T1000 (cell line): Measurements from ENCODE around the gene C1orf174.

Experiments
- DNase-seq: peaks from one replicate; lab custom pipeline; 2025; ENCODE audit warnings: mixed read lengths; lab: John Stamatoyannopoulos, UW

The C1orf174 gene

GRCh38 chr1:3868464-3869006 lies 31.5 kb downstream of the C1orf174 start:
- DNase-seq: no peak

GRCh38 chr1:3865606-3866160 lies 34.4 kb downstream of the C1orf174 start:
- DNase-seq: no peak

- no peak for DNase-seq
Observed at GRCh38 chr1:3864884-3865283, 35.2 kb downstream of the C1orf174 start.

GRCh38 chr1:3863231-3863935 lies 36.7 kb downstream of the C1orf174 start:
- DNase-seq: no peak

- DNase-seq: no peak
Observed at GRCh38 chr1:3858231-3858981, 41.7 kb downstream of the C1orf174 start.

GRCh38 chr1:3857791-3858129 lies 42.3 kb downstream of the C1orf174 start:
- no peak for DNase-seq

GRCh38 chr1:3856923-3857790 lies 42.9 kb downstream of the C1orf174 start, which contains the start of the genes CEP104 and DFFB:
Gene CEP104 (minus strand): TSS chr1:3857211. CDS start chr1:3852407, 4,804 bp downstream.
Gene DFFB (plus strand): TSS chr1:3857476. CDS start chr1:3857604, 128 bp downstream.
- DNase-seq: peak; percentile 88

GRCh38 chr1:3852711-3853485 lies 47.2 kb downstream of the C1orf174 start:
- DNase-seq: no peak

- no peak for DNase-seq
Observed at GRCh38 chr1:3852091-3852490, 48.0 kb downstream of the C1orf174 start.

- DNase-seq: no peak
Observed at GRCh38 chr1:3851292-3851691, 48.8 kb downstream of the C1orf174 start.

GRCh38 chr1:3850857-3851256 lies 49.2 kb downstream of the C1orf174 start:
- DNase-seq: no peak

GRCh38 chr1:3847081-3847480 lies 53.0 kb downstream of the C1orf174 start:
- no peak for DNase-seq

- no peak for DNase-seq
Observed at GRCh38 chr1:3846541-3846940, 53.5 kb downstream of the C1orf174 start.

GRCh38 chr1:3842912-3843311 lies 57.2 kb downstream of the C1orf174 start:
- no peak for DNase-seq

- no peak for DNase-seq
Observed at GRCh38 chr1:3841491-3841890, 58.6 kb downstream of the C1orf174 start.
